Progenitor cell of endocrine pancreas (in vitro differentiated cells): ENCODE measurements around the gene RPTOR. TPM values are rescaled to one million over a fixed set of nuclear protein-coding genes. Genes with fewer than 3 reads are reported as not detected.

Experiments used
- DNase-seq: peaks from one replicate; pipeline ENCODE4 v3.0.0; 2021; ENCODE audit warnings: low spot score; ENCODE audit not compliant: unreplicated experiment
- H3K27ac Mint-ChIP-seq: 2 replicates; pipeline ENCODE4 v1.8.0; 2021; ENCODE audit warnings: mild to moderate bottlenecking, moderate library complexity, mixed read lengths
- H3K27me3 Mint-ChIP-seq: 2 replicates; pipeline ENCODE4 v1.8.0; 2021; ENCODE audit warnings: mixed read lengths
- H3K36me3 Mint-ChIP-seq: 2 replicates; pipeline ENCODE4 v1.8.0; 2022; ENCODE audit warnings: mixed read lengths; ENCODE audit not compliant: insufficient read depth
- H3K4me1 Mint-ChIP-seq: 2 replicates; pipeline ENCODE4 v1.8.0; 2021; ENCODE audit warnings: low read depth, mixed read lengths
- H3K4me3 Mint-ChIP-seq: 2 replicates; pipeline ENCODE4 v1.8.0; 2021; ENCODE audit warnings: low read depth, mild to moderate bottlenecking, moderate library complexity, mixed read lengths
- H3K9me3 Mint-ChIP-seq: 2 replicates; pipeline ENCODE4 v1.8.0; 2021; ENCODE audit warnings: low read depth, mixed read lengths
- CTCF ChIP-seq: fragments of 200-600 bp; sonication (generic); IDR thresholded peaks from one replicate; pipeline ENCODE4 v1.5.0; 2021; ENCODE audit warnings: antibody characterized with exemption, mild to moderate bottlenecking; ENCODE audit not compliant: unreplicated experiment
- total RNA-seq: library from RNA; stranded (reverse); gene quantifications from 2 replicates; pipeline ENCODE4 v1.2.1, GENCODE V29; 2021

RPTOR gene
- total RNA-seq, 1 donor from 2014 or later: 40.0 TPM

- Mint-ChIP-seq H3K4me3 (no peak overlapping the region), H3K9me3 (no peaks in the 10 kb centered on the region), H3K36me3 (no peaks in the 10 kb centered on the region), H3K4me1 (no peaks in the 10 kb centered on the region), H3K27me3 (no peaks in the 10 kb centered on the region), H3K27ac (no peak overlapping the region)
- no peak for TF ChIP-seq CTCF
- DNase-seq: no peak
Observed at GRCh38 chr17:80785477-80786178, 241.0 kb downstream of the RPTOR start.

GRCh38 chr17:80786470-80786869, 241.8 kb downstream of the RPTOR start:
- no peak for TF ChIP-seq CTCF
- no peaks in the 10 kb centered on the region for H3K9me3 Mint-ChIP-seq
- H3K36me3 Mint-ChIP-seq: no peaks in the 10 kb centered on the region
- H3K27ac Mint-ChIP-seq: no peak overlapping the region
- DNase-seq: no peak
- no peak overlapping the region for H3K4me3 Mint-ChIP-seq
- no peaks in the 10 kb centered on the region for H3K27me3 Mint-ChIP-seq
- no peaks in the 10 kb centered on the region for H3K4me1 Mint-ChIP-seq

GRCh38 chr17:80786887-80787286, 242.2 kb downstream of the RPTOR start:
- no peak overlapping the region for H3K27ac Mint-ChIP-seq

GRCh38 chr17:80787881-80788280, 243.2 kb downstream of the RPTOR start:
- H3K9me3 Mint-ChIP-seq: no peaks in the 10 kb centered on the region
- peaks cover 3% of the 10 kb centered on the region for H3K36me3 Mint-ChIP-seq
- H3K4me1 Mint-ChIP-seq: no peaks in the 10 kb centered on the region

More at GRCh38 chr17:80786887-80787286, 242.2 kb downstream of the RPTOR start:
- TF ChIP-seq CTCF: no peak
- Mint-ChIP-seq H3K4me3 (no peak overlapping the region), H3K27me3 (no peaks in the 10 kb centered on the region), H3K4me1 (no peaks in the 10 kb centered on the region), H3K36me3 (peaks cover 2% of the 10 kb centered on the region), H3K9me3 (no peaks in the 10 kb centered on the region)
- no peak for DNase-seq

GRCh38 chr17:80789356-80789902, 244.8 kb downstream of the RPTOR start:
- no peak for TF ChIP-seq CTCF
- Mint-ChIP-seq H3K4me3 (no peak overlapping the region), H3K36me3 (peaks cover 5% of the 10 kb centered on the region), H3K27me3 (no peaks in the 10 kb centered on the region), H3K27ac (no peak overlapping the region), H3K9me3 (no peaks in the 10 kb centered on the region), H3K4me1 (no peaks in the 10 kb centered on the region)
- no peak for DNase-seq

More at GRCh38 chr17:80787881-80788280, 243.2 kb downstream of the RPTOR start:
- no peaks in the 10 kb centered on the region for H3K27me3 Mint-ChIP-seq
- no peak for TF ChIP-seq CTCF
- no peak overlapping the region for H3K27ac Mint-ChIP-seq
- no peak for DNase-seq
- H3K4me3 Mint-ChIP-seq: no peak overlapping the region
